Neural cell (in vitro differentiated cells): Measurements from ENCODE around the gene BCKDK. TPM values are rescaled to one million over a fixed set of nuclear protein-coding genes. Genes with fewer than 3 reads are reported as not detected.

Experiments
- H2AFZ ChIP-seq: fragments of 200-600, 300-800 bp; sonication (generic), shearing (Covaris generic); 2 replicates; pipeline ENCODE4 v1.6.0; 2014; ENCODE audit warnings: low read depth, mild to moderate bottlenecking, antibody characterized with exemption, low read length, moderate library complexity
- H3F3A ChIP-seq: fragments of 200-600 bp; shearing (Covaris generic); 2 replicates; pipeline ENCODE4 v1.6.1; 2016; ENCODE audit warnings: mild to moderate bottlenecking, moderate library complexity, mixed read lengths, antibody characterized with exemption, low read length; ENCODE audit not compliant: insufficient read depth, poor library complexity, severe bottlenecking
- H3K27ac ChIP-seq: fragments of 200-600, 300-800 bp; sonication (generic), shearing (Covaris generic); 2 replicates; pipeline ENCODE4 v1.5.1; 2014; ENCODE audit warnings: mild to moderate bottlenecking, low read length, moderate library complexity
- H3K27me3 ChIP-seq: fragments of 300-800, 200-600 bp; sonication (generic), shearing (Covaris generic); 2 replicates; pipeline ENCODE4 v1.6.0; 2014; ENCODE audit warnings: mild to moderate bottlenecking, low read depth, low read length, moderate library complexity; ENCODE audit not compliant: insufficient read depth
- H3K36me3 ChIP-seq: fragments of 300-800, 200-600 bp; sonication (generic), shearing (Covaris generic); 2 replicates; pipeline ENCODE4 v1.5.1; 2014; ENCODE audit warnings: mild to moderate bottlenecking, antibody characterized with exemption, low read length, moderate library complexity; ENCODE audit not compliant: insufficient read depth
- H3K4me2 ChIP-seq: fragments of 300-800, 200-600 bp; sonication (generic), shearing (Covaris generic); 2 replicates; pipeline ENCODE4 v1.6.0; 2014; ENCODE audit warnings: mild to moderate bottlenecking, low read length
- H3K4me3 ChIP-seq: fragments of 300-800, 200-600 bp; sonication (generic), shearing (Covaris generic); 2 replicates; pipeline ENCODE4 v1.5.1; 2014; ENCODE audit warnings: mild to moderate bottlenecking, low read length, moderate library complexity
- H3K79me2 ChIP-seq: fragments of 200-600 bp; shearing (Covaris generic); replicated peaks from 2 replicates; pipeline ENCODE4 v1.6.0; 2014; ENCODE audit warnings: mild to moderate bottlenecking, low read length, moderate library complexity; ENCODE audit not compliant: insufficient read depth
- H3K9ac ChIP-seq: fragments of 300-800, 200-600 bp; sonication (generic), shearing (Covaris generic); 2 replicates; pipeline ENCODE4 v1.6.1; 2016; ENCODE audit warnings: mild to moderate bottlenecking, low read length, mixed read lengths
- H3K9me2 ChIP-seq: fragments of 200-600 bp; shearing (Covaris generic); 2 replicates; pipeline ENCODE4 v1.6.1; 2016; ENCODE audit warnings: mild to moderate bottlenecking, low read length, mixed read lengths; ENCODE audit not compliant: insufficient read depth
- H3K9me3 ChIP-seq: fragments of 200-600, 300-800 bp; sonication (generic), shearing (Covaris generic); 2 replicates; pipeline ENCODE4 v1.6.1; 2016; ENCODE audit warnings: mild to moderate bottlenecking, mixed run types, low read length, moderate library complexity, mixed read lengths
- H4K20me1 ChIP-seq: fragments of 200-600 bp; shearing (Covaris generic); 2 replicates; pipeline ENCODE4 v1.6.1; 2016; ENCODE audit warnings: mild to moderate bottlenecking, mixed run types; ENCODE audit not compliant: insufficient read depth
- CTCF ChIP-seq: fragments of 450-650 bp; IDR thresholded peaks from 2 replicates; pipeline ENCODE4 v1.5.1; 2014; ENCODE audit warnings: antibody characterized with exemption, mild to moderate bottlenecking, moderate library complexity; ENCODE audit not compliant: poor library complexity, severe bottlenecking
- EP300 ChIP-seq: fragments of 450-650 bp; conservative IDR thresholded peaks from 2 replicates; pipeline ENCODE4 v1.6.1; 2014; ENCODE audit warnings: antibody characterized with exemption, mild to moderate bottlenecking, moderate library complexity; ENCODE audit not compliant: poor library complexity, severe bottlenecking
- EZH2 ChIP-seq: fragments of 200-600, 300-800 bp; shearing (Covaris generic), sonication (generic); IDR thresholded peaks from 2 replicates; pipeline ENCODE4 v1.6.1; 2014; ENCODE audit warnings: antibody characterized with exemption, low read length, borderline replicate concordance, mild to moderate bottlenecking; ENCODE audit not compliant: insufficient read depth, poor library complexity, severe bottlenecking
- MXI1 ChIP-seq: fragments of 450-650 bp; conservative IDR thresholded peaks from 2 replicates; pipeline ENCODE4 v1.6.1; 2014; ENCODE audit warnings: antibody characterized with exemption, mild to moderate bottlenecking; ENCODE audit not compliant: poor library complexity, severe bottlenecking
- POLR2AphosphoS5 ChIP-seq: IDR thresholded peaks from 2 replicates; pipeline ENCODE4 v1.6.1; 2012
- RAD21 ChIP-seq: fragments of 450-650 bp; conservative IDR thresholded peaks from 2 replicates; pipeline ENCODE4 v1.6.1; 2014; ENCODE audit warnings: antibody characterized with exemption, mild to moderate bottlenecking, moderate library complexity
- REST ChIP-seq: IDR thresholded peaks from 2 replicates; pipeline ENCODE4 v1.6.1; 2012; ENCODE audit warnings: borderline replicate concordance
- SMC3 ChIP-seq: fragments of 450-650 bp; conservative IDR thresholded peaks from 2 replicates; pipeline ENCODE4 v1.6.1; 2014; ENCODE audit warnings: antibody characterized with exemption, mild to moderate bottlenecking, moderate library complexity; ENCODE audit not compliant: poor library complexity
- TAF1 ChIP-seq: IDR thresholded peaks from 2 replicates; pipeline ENCODE4 v1.6.1; 2012; ENCODE audit warnings: low read depth
- polyA plus RNA-seq: library from polyadenylated mRNA; depleted of rRNA; stranded (reverse); fragments of >200 nt; gene quantifications from 2 replicates; pipeline ENCODE4 v1.2.3, GENCODE V29; 2014

The BCKDK gene
- polyA plus RNA-seq, 1 donor from 2014 or later = 26.8 TPM

GRCh38 chr16:31111881-31112466 is 3.8 kb downstream of the BCKDK start:
- no peaks in the 10 kb centered on the region for H3K9me3 ChIP-seq
- H3F3A ChIP-seq = no peaks in the 10 kb centered on the region
- H3K9ac ChIP-seq = no peak overlapping the region
- no peak for TF ChIP-seq RAD21
- H3K4me2 ChIP-seq = no peak overlapping the region
- no peaks in the 10 kb centered on the region for H3K36me3 ChIP-seq
- H2AFZ ChIP-seq = no peak overlapping the region
- no peaks in the 10 kb centered on the region for H3K9me2 ChIP-seq
- H3K4me3 ChIP-seq = no peak overlapping the region
- no peak overlapping the region for H3K27ac ChIP-seq
- H3K27me3 ChIP-seq = no peaks in the 10 kb centered on the region
- no peaks in the 10 kb centered on the region for H3K79me2 ChIP-seq
- H4K20me1 ChIP-seq = no peaks in the 10 kb centered on the region

DNA sequence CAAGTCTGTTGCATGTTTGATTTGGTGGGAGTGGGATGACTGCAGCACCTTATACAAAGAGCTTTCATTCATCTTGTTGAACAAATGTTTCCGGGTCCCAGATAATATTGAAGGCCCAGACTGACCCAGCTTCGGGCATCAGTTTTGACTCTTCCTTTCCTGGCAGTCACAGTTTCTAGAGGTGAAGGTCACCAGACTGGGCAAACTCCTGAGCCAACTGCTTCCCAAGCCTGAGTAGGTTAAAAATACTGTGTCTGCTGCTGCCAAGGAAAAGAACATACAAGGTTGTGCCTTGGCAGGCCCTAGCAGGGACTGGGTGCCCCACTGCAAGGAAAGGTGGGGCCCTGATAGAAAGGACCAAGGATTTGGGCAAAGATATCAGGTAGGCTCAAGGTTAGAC is 4.5 kb downstream of the BCKDK start:
- no peaks in the 10 kb centered on the region for H3K79me2 ChIP-seq
- H4K20me1 ChIP-seq = no peaks in the 10 kb centered on the region
- H3K9me2 ChIP-seq = no peaks in the 10 kb centered on the region
- no peak overlapping the region for H3K4me3 ChIP-seq
- TF ChIP-seq EP300 = no peak
- no peak for TF ChIP-seq MXI1
- no peak for TF ChIP-seq RAD21
- TF ChIP-seq TAF1 = no peak
- no peak for TF ChIP-seq CTCF
- TF ChIP-seq POLR2AphosphoS5 = no peak
- TF ChIP-seq SMC3 = no peak
- TF ChIP-seq EZH2 = no peak
- no peak for TF ChIP-seq REST
- H3K4me2 ChIP-seq = no peak overlapping the region
- H3K27me3 ChIP-seq = no peaks in the 10 kb centered on the region
- H3K27ac ChIP-seq = no peak overlapping the region
- H3K9me3 ChIP-seq = no peaks in the 10 kb centered on the region
- no peak overlapping the region for H3K9ac ChIP-seq
- no peaks in the 10 kb centered on the region for H3F3A ChIP-seq
- no peak overlapping the region for H2AFZ ChIP-seq
- H3K36me3 ChIP-seq = no peaks in the 10 kb centered on the region
